Measurements from ENCODE around the gene MIOS.
"Not testable (repeated sequence)": the region's sequence is repeated elsewhere in the genome, so short reads cannot be mapped to it uniquely, and the experiment has no call there.

The MIOS gene

DNA sequence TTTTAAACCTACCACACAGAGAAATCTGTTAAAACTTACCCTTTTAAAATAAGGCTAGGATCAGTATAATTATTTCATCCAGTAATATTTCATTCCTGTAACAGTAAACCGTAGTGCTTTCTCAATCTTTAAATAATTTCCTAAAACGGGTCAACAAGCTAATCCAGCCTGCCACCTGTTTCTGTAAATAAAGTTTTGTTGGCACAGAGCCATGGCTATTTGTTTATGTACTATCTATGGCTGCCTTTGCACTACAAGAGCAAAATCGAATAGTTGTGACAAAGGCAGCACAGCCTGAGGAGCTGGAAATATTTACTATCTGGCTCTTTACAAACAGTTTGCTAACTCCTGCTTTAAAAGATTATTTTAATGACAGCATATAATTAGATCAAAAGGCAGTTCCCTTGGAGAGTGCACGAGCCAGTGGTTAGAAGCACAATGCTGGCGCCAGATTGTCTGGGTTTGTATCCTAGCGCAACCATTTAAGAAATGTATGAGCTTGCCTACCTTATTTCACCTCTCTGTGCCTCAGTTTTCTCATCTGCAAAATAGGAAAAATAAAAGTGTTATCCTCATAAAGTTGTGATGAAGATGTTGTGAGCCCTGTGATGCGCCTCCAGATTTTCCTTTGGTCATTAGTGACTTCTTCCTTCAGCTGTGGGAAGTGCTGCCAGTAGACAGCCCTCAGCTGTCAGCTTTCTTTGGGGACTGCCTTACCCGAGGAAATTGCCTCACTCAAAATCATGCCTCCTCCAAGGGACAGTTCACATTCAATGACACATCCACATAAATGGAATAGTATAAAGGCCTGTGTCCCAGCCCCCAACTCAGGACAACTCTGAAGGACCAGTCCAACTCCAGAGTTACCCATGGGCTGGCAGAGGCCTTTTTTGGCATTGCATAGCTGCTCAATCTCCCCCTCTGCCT, 11.8 kb upstream of the MIOS start:
- no peak for DNase-seq (ENCODE audit: low read depth)

GRCh38 chr7:7556852-7557251, 9.8 kb upstream of the MIOS start:
- DNase-seq (ENCODE audit: low read depth) = no peak

GRCh38 chr7:7557252-7557651, 9.4 kb upstream of the MIOS start:
- no peak for DNase-seq (ENCODE audit: low read depth)

DNA sequence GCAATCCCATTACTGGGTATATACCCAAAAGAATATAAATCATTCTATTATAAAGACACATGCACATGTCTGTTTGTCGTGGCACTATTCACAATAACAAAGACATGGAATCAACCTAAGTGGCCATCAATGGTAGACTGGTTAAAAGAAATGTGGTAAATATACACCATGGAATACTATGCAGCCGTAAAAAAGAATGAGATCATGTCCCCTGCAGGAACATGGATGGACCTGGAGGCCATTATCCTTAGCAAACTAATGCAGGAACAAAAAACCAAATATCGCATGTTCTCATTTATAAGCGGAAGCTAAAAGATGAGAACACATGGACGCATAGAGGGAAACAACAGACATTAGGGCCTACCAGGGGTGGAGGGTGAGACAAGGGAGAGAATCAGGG, 5.1 kb upstream of the MIOS start:
- DNase-seq (ENCODE audit: low read depth) = not testable (repeated sequence)

DNA sequence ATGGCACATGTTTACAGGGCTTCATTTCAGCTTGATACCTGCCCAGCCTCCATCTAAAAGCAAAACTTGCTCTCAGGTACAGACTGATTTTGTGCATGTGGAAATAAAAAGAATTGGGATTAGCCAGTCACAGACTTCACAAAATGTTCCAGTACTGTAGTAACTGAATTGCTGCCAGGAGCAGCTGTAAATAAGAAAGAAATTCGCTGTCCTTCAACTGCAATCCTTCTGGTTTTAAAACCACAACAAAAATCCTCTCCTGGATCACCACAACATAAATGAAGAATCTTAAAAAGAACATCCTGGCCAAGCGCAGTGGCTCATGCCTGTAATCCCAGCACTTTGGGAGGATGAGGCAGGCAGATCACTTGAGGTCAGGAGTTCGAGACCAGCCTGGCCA, 3.9 kb upstream of the MIOS start:
- DNase-seq (ENCODE audit: low read depth) = no peak

- DNase-seq (ENCODE audit: low read depth) = no peak
These were observed 3.4 kb upstream of the MIOS start for GRCh38 chr7:7563269-7563668.

- no peak for DNase-seq (ENCODE audit: low read depth)
These were observed 2.9 kb upstream of the MIOS start for GRCh38 chr7:7563813-7564212.

DNA sequence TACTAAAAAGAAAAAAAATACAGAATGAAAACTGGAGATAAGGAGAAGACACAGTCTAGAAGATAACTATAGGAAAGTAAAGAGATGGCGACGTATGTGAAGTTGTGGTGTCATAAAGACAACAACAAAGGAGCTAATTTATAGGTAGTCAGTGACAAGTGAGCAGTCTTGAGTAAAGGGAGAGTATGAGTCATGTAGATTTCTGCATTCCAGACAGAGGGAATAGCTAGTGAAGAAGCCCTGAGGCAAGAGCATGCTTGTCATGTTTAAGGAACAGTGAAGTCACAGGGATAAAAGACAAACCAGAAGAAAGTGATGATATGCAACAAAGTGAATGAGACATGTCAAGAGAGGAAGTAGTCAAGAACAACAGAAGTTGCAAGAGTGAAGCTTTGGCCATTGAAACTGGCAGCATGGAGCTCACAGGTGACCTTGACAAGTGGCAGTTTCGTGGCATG, 2.3 kb upstream of the MIOS start:
- DNase-seq (ENCODE audit: low read depth) = no peak

DNA sequence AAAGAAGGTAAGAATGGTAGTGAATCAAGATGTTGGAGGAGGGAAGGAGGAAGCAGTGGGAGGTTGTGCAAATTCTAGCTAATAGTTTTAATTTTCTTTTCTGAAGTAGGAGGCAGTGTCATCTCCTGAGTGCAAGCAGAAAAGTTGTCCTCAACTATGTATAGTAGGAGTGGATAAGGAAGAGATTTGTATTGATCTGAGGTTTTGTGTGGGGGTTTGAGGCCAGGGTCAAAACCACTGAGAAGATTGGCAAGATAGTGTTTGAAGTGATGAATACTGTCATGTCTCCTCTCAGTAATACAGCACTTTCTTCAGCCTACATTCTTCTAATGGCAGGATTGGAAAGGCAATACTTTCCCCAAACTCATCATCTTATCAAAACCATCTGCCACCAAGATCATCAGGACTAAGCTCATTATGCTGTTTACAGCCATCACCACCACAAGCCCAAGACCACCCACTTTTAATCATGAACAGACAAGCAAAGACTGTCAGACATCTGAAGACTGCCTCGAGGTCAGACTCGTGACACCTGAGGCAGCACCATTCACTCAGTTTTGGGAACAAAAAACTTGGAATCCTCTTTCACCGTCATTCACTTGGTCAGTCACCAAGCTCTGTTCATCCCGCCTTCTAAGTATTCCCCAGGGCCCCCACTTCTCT, 1.5 kb upstream of the MIOS start:
- no peak for DNase-seq (ENCODE audit: low read depth)

DNA sequence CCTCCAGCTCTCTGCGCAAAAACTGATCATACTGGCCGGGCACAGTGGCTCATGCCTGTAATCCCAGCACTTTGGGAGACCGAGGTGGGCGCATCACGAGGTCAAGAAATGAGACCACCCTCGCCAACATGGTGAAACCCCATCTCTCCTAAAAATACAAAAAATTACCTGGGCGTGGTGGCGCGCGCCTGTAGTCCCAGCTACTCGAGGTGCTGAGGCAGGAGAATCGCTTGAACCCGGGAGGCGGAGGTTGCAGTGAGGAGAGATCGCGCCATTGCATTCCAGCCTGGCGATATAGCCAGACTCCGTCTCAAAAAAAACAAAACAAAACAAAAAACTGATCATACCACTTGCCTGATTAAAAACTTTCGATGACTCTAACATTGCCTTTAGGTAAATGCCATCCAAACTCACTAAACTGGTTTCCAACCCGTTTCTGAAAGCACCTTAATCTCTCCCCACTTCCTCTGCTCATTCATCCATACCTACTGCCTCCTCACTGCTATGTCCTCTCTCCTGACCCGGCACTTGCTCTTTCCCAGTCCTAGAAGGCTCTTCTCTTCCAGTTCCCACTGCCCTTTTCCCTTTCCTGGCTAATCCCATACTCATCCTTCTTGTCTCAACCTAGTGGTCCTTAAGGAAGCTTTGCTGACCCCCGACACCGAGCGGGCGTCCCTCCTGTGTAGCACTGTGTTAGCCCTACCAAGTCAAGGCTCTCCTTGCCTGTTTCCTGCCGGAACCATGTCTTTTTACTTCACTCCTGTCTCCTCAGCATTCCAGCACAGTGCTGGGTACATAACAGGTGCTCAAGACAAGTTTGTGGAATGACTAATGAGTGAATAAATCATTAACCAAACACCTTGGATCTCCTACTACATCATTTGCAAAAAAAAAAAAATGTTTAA, 686 bp upstream of the MIOS start:
- DNase-seq (ENCODE audit: low read depth) = no peak

GRCh38 chr7:7567898-7568531, 1.3 kb downstream of the MIOS start:
- DNase-seq (ENCODE audit: low read depth) = no peak

- DNase-seq (ENCODE audit: low read depth) = no peak
These were observed 1.9 kb downstream of the MIOS start for GRCh38 chr7:7568553-7568952.

DNA sequence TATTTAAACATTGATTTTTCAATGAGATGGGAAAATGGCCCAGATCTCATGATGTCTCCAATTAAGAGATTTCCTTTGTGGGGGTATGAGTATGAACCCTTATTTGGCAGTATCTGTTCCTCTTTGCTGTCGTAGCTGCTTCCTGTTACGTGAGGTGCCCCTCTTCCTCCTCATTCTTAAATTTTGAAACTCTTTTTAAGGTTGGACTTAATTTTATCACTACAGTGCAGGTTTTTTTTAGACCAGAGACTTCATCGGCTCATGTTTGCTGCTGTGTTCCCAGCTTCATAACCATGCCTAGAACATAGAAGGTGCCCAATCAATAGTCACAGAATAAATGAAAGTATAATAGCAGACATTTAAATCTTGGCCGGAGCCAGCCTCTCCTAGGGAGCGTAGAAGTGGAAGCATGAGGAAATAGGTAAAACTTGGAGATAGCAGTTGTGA, 2.4 kb downstream of the MIOS start:
- no peak for DNase-seq (ENCODE audit: low read depth)

- no peak for DNase-seq (ENCODE audit: low read depth)
These were observed 2.9 kb downstream of the MIOS start for GRCh38 chr7:7569615-7570014.

DNA sequence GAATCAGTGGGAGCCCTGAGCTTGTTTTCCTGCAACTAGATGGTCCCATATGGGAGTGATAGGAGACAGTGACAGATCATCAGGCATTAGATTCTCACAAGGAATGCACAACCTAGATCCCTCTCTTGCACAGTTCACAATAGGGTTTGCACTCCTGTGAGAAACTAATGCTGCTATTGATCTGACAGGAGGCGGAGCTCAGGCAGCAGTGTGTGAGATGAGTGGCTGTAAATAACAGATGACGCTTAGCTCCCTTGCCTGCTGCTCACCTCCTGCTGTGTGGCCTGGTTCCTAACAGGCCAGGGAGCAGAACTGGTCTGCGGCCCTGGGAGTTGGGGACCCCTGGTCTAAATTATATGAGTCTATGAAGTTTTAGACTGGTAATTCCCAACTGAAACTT, 3.9 kb downstream of the MIOS start:
- DNase-seq (ENCODE audit: low read depth) = no peak

DNA sequence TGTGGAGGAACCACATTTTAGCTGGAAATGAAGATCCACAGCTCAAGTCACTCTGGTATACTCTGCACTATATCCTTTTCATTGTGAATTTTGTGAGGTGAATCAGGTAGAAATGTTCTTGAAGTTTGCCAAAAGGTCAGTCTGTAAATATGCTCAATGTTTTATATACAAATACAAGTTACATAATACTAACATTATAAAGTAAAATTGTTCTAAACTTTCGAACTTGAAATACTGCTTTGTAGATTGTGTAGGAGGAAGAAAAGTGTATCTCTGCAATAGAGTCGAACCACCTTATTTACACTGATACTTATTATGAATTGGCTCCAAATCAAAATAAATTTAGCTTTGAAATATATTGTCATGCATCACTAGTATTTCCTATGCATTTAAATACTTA, 7.0 kb downstream of the MIOS start:
- DNase-seq (ENCODE audit: low read depth) = no peak

- DNase-seq (ENCODE audit: low read depth) = no peak
These were observed 9.7 kb downstream of the MIOS start for GRCh38 chr7:7576344-7576743.

- no peak for DNase-seq (ENCODE audit: low read depth)
These were observed 11.2 kb downstream of the MIOS start for GRCh38 chr7:7577888-7578287.

DNA sequence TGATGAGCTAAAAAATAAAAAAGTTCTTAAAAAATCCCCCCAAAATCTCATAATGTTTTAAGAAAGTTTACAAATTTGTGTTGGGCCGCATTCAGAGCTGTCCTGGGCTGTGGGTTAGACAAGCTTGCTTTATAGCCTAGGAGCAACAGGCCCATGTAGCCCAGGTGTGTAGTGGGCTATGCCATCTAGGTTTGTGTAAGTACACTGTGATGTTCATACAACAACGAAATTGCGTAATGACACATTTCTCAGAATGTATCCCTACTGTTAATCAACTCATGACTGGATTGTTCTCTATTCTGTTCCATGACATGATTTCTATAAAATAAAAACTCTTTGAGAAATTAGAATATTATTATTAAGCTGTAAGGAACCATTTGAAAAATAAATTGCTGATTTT, 13.0 kb downstream of the MIOS start:
- DNase-seq (ENCODE audit: low read depth) = no peak

DNA sequence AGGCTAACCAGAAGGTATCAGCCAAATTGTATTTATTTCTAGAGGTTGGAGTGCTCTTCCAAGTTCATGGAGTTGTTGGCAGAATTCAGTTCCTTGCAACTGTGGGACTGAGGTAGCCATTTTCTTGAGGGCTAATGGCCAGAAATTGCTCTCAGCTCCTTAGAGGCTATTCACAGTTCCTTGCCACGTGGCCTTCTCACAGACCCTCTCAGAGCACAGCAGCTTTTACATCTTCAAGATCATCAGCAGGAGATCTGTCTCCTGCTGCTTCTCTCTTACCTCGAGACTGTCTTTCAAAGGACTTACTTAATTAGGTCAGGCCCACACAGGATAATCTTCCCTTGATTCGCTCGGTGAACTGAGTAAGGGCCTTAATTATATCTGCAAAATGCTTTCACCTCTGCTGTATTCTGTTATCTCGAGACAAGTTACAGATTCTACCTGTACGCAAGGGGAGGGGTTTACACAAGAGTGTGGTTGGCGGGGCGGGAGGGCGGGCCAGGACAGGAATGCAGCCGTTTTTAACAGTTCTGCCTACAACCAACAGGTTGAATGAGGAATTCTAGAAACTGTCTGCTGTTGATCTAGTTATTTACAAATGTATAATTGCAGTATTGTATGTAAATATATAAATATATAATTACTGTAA, 15.0 kb downstream of the MIOS start:
- DNase-seq (ENCODE audit: low read depth) = no peak

GRCh38 chr7:7582596-7582995, 15.9 kb downstream of the MIOS start:
- no peak for DNase-seq (ENCODE audit: low read depth)
